B cell (primary cell): ENCODE data around the gene RAB11FIP3. TPM values are rescaled to one million over a fixed set of nuclear protein-coding genes. Genes with fewer than 3 reads are reported as not detected.

Experiments
- ATAC-seq: fragments of 200-7000 bp; cut with Tn5 transposase; one replicate; pipeline ENCODE4 v1.10.0; 2021; ENCODE audit warnings: low read depth, mild to moderate bottlenecking, moderate number of reproducible peaks, moderate library complexity
- CTCF ChIA-PET: fragments of 350-600 bp; sonication (Branson Sonifier 250); formaldehyde crosslinking; loops from one replicate; lab custom pipeline; 2021; ENCODE audit warnings: antibody characterized with exemption, inconsistent platforms; lab: Charles Lee
- POLR2A ChIA-PET: fragments of 350-600 bp; sonication (Branson Sonifier 250); formaldehyde crosslinking; loops from one replicate; lab custom pipeline; 2021; ENCODE audit warnings: antibody characterized with exemption; lab: Charles Lee
- DNase-seq: peaks from one replicate; pipeline ENCODE4 v3.0.0; 2013
- H2AFZ ChIP-seq: 2 replicates; pipeline ENCODE4 v1.6.1; 2012; ENCODE audit warnings: mild to moderate bottlenecking, low read depth, low read length; ENCODE audit not compliant: insufficient read depth, poor library complexity, severe bottlenecking
- H3K27ac ChIP-seq, 2 donors: 1 replicate in 1 of 2; 2 replicates in 1 of 2; pipeline ENCODE4 v1.5.1; 2012 to 2013; ENCODE audit warnings: low read length in 2 of 2, mild to moderate bottlenecking in 2 of 2, moderate library complexity in 1 of 2
- H3K27me3 ChIP-seq, 4 experiments: fragments of 200-600 bp in 1 of 4; sonication (generic) in 1 of 4; replicated peaks in 1 of 4; 1 replicate in 2 of 4; 2 replicates in 2 of 4; pipeline versions ENCODE4 v1.6.1 to v1.7.0; 2013 to 2016; ENCODE audit warnings: low read length in 3 of 4, mild to moderate bottlenecking in 2 of 4, mixed read lengths in 1 of 4, moderate library complexity in 1 of 4; ENCODE audit not compliant: insufficient read depth in 4 of 4, control insufficient read depth in 3 of 4; ENCODE audit errors: control extremely low read depth in 1 of 4
- H3K36me3 ChIP-seq, 2 experiments: replicated peaks in 1 of 2; 1 replicate in 1 of 2; 2 replicates in 1 of 2; pipeline versions ENCODE4 v1.6.1 to v1.7.1; 2013; ENCODE audit warnings: low read length in 1 of 2; ENCODE audit not compliant: insufficient read depth in 2 of 2, control insufficient read depth in 1 of 2; ENCODE audit errors: control extremely low read depth in 1 of 2, extremely low read depth in 1 of 2
- H3K4me1 ChIP-seq, 2 donors: fragments of 200-600 bp in 1 of 2; sonication (generic) in 1 of 2; 1 replicate in 1 of 2; 2 replicates in 1 of 2; pipeline versions ENCODE4 v1.5.1 to v1.6.1; 2013 to 2017; ENCODE audit warnings: low read length in 2 of 2; ENCODE audit not compliant: control insufficient read depth in 2 of 2, insufficient read depth in 2 of 2
- H3K4me2 ChIP-seq: replicated peaks from 2 replicates; pipeline ENCODE3; 2012; ENCODE audit warnings: mild to moderate bottlenecking, low read depth, low read length; ENCODE audit not compliant: poor library complexity, severe bottlenecking
- H3K4me3 ChIP-seq, 5 experiments: fragments of 200-600 bp in 1 of 5; sonication (generic) in 1 of 5; 1 replicate in 3 of 5; 2 replicates in 2 of 5; pipeline versions ENCODE4 v1.5.1 to v1.7.0; 2011 to 2016; ENCODE audit warnings: low read length in 4 of 5, mild to moderate bottlenecking in 4 of 5, low read depth in 2 of 5, control low read depth in 1 of 5, moderate library complexity in 1 of 5; ENCODE audit not compliant: insufficient read depth in 1 of 5; ENCODE audit errors: control extremely low read depth in 1 of 5, extremely low read depth in 1 of 5
- H3K79me2 ChIP-seq: fragments of 200-600 bp; sonication (generic); one replicate; pipeline ENCODE4 v1.6.0; 2016; ENCODE audit warnings: low read length; ENCODE audit not compliant: control insufficient read depth, insufficient read depth
- H3K9ac ChIP-seq: fragments of 200-600 bp; sonication (generic); 2 replicates; pipeline ENCODE4 v1.6.1; 2017; ENCODE audit warnings: mild to moderate bottlenecking, low read length, moderate library complexity
- H3K9me3 ChIP-seq, 3 donors: one replicate each; pipeline versions ENCODE4 v1.6.1 to v1.7.1; 2013; ENCODE audit warnings: low read length in 2 of 3; ENCODE audit not compliant: control insufficient read depth in 2 of 3, insufficient read depth in 1 of 3; ENCODE audit errors: control extremely low read depth in 1 of 3
- H4K20me1 ChIP-seq: 2 replicates; pipeline ENCODE4 v1.6.0; 2012; ENCODE audit warnings: mild to moderate bottlenecking, low read length; ENCODE audit not compliant: insufficient read depth, control insufficient read depth, poor library complexity, severe bottlenecking
- H3K27ac Mint-ChIP-seq: one replicate; pipeline ENCODE4 v1.8.0; 2021; ENCODE audit warnings: mixed read lengths
- H3K27me3 Mint-ChIP-seq: one replicate; pipeline ENCODE4 v1.8.0; 2021; ENCODE audit warnings: mixed read lengths
- H3K4me1 Mint-ChIP-seq: one replicate; pipeline ENCODE4 v1.8.0; 2021; ENCODE audit warnings: mixed read lengths
- H3K4me3 Mint-ChIP-seq: one replicate; pipeline ENCODE4 v1.8.0; 2021; ENCODE audit warnings: mixed read lengths
- H3K9me3 Mint-ChIP-seq: one replicate; pipeline ENCODE4 v1.8.0; 2022; ENCODE audit warnings: mixed read lengths; ENCODE audit not compliant: insufficient read depth
- WGBS: methylation state at CpG from one replicate; pipeline ENCODE4 v1.1.5; 2013; ENCODE audit warnings: missing lambda C conversion rate; ENCODE audit not compliant: insufficient coverage; 5-methylcytosine and 5-hydroxymethylcytosine counted together
- intact Hi-C: fragments of 100-400 bp; cut with micrococcal nuclease; formaldehyde crosslinking; loops from one replicate; pipeline ENCODE4 v1.10.0; 2022
- polyA plus RNA-seq: library from polyadenylated mRNA; depleted of rRNA; stranded (reverse); fragments of >200 nt; gene quantifications from 2 replicates; pipeline ENCODE4 v1.2.3, GENCODE V29; 2012
- total RNA-seq, 2 donors: library from RNA; stranded (reverse); fragments of 120-200 nt in 1 of 2; gene quantifications; 1 replicate in 1 of 2; 2 replicates in 1 of 2; pipeline versions ENCODE4 v1.2.3 to v1.2.4, GENCODE V29; 2013 to 2022
- TF ChIP-seq, protein P1 (sequence below): fragments of 200-600 bp; IDR thresholded peaks from one replicate; pipeline ENCODE4 v1.8.0; 2022; ENCODE audit warnings: antibody characterized with exemption, mild to moderate bottlenecking

The RAB11FIP3 gene
- total and polyA plus RNA-seq, 2 donors (not counting 1 experiment from before 2014, with no cell fraction given), result 24.3 to 57.2 TPM

GRCh38 chr16:526181-527014, 100.9 kb downstream of the RAB11FIP3 start:
- Mint-ChIP-seq H3K27ac (peak overlapping the region; percentile 88), H3K4me3 (peak overlapping the region; percentile 89), H3K27me3 (no peaks in the 10 kb centered on the region), H3K4me1 (peaks cover 36% of the 10 kb centered on the region), H3K9me3 (no peaks in the 10 kb centered on the region)
- Histone ChIP-seq H4K20me1 (peaks cover 52% of the 10 kb centered on the region), H3K27ac (peak overlapping the region; percentile 71 to 96), H3K36me3 (no peaks in the 10 kb centered on the region), H3K9me3 (peaks cover 0 to 2% (median 0%) of the 10 kb centered on the region in 3 donors), H2AFZ (peak overlapping the region; percentile 89), H3K9ac (peak overlapping the region; percentile 75), H3K4me3 (peak overlapping the region; percentile 21 to 79 (median 77)), H3K27me3 (no peaks in the 10 kb centered on the region), H3K4me2 (peak overlapping the region; percentile 98), H3K79me2 (peaks cover 45% of the 10 kb centered on the region), H3K4me1 (peaks cover 25 to 47% of the 10 kb centered on the region in 2 donors)
- TF ChIP-seq, protein P1, sequence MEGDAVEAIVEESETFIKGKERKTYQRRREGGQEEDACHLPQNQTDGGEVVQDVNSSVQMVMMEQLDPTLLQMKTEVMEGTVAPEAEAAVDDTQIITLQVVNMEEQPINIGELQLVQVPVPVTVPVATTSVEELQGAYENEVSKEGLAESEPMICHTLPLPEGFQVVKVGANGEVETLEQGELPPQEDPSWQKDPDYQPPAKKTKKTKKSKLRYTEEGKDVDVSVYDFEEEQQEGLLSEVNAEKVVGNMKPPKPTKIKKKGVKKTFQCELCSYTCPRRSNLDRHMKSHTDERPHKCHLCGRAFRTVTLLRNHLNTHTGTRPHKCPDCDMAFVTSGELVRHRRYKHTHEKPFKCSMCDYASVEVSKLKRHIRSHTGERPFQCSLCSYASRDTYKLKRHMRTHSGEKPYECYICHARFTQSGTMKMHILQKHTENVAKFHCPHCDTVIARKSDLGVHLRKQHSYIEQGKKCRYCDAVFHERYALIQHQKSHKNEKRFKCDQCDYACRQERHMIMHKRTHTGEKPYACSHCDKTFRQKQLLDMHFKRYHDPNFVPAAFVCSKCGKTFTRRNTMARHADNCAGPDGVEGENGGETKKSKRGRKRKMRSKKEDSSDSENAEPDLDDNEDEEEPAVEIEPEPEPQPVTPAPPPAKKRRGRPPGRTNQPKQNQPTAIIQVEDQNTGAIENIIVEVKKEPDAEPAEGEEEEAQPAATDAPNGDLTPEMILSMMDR, result no peak
- intact Hi-C loops, result loop anchor here (1.0 to 5.0 kb wide), 6 partner anchors 42 to 174 kb away; partner anchors contain the start of genes AXIN1, PGAP6, PIGQ and RAB11FIP3
- ATAC-seq, result no peak
- WGBS, result 10% methylated on average over 26 of the region's 26 CpGs
- no peak for DNase-seq
- ChIA-PET CTCF (no interaction called here), POLR2A (interaction anchor here (0.6 to 1.3 kb wide), 4 partner anchors 40 to 193 kb away, joined by 3 to 11 read pairs (median 6); partner anchors contain the start of genes DECR2, NHLRC4 and STUB1)
